Immature natural killer cell (primary cell): ENCODE measurements around the gene C2CD4A. TPM values are rescaled to one million over a fixed set of nuclear protein-coding genes. Genes with fewer than 3 reads are reported as not detected.

Experiments
- DNase-seq, 3 donors: peaks; one replicate each; pipeline ENCODE4 v3.0.0; 2022; ENCODE audit warnings: mixed read lengths in 1 of 3
- H3K27ac Mint-ChIP-seq, 6 donors: one replicate each; pipeline ENCODE4 v1.8.0; 2020; ENCODE audit warnings: mixed read lengths in 6 of 6, mild to moderate bottlenecking in 5 of 6, inconsistent platforms in 4 of 6, moderate library complexity in 3 of 6
- H3K27me3 Mint-ChIP-seq, 3 donors: one replicate each; pipeline ENCODE4 v1.8.0; 2020 to 2021; ENCODE audit warnings: low read depth in 3 of 3, mild to moderate bottlenecking in 3 of 3, mixed read lengths in 3 of 3, moderate library complexity in 3 of 3, inconsistent platforms in 1 of 3
- H3K36me3 Mint-ChIP-seq, 3 donors: one replicate each; pipeline ENCODE4 v1.8.0; 2020; ENCODE audit warnings: mixed read lengths in 3 of 3, inconsistent platforms in 2 of 3, mild to moderate bottlenecking in 2 of 3
- H3K4me1 Mint-ChIP-seq, 2 donors: one replicate each; pipeline ENCODE4 v1.8.0; 2020; ENCODE audit warnings: inconsistent platforms in 2 of 2, mild to moderate bottlenecking in 2 of 2, mixed read lengths in 2 of 2, moderate library complexity in 1 of 2
- H3K4me3 Mint-ChIP-seq, 5 donors: one replicate each; pipeline ENCODE4 v1.8.0; 2020; ENCODE audit warnings: mild to moderate bottlenecking in 5 of 5, mixed read lengths in 5 of 5, inconsistent platforms in 3 of 5, moderate library complexity in 3 of 5
- H3K9me3 Mint-ChIP-seq, 6 donors: one replicate each; pipeline ENCODE4 v1.8.0; 2020; ENCODE audit warnings: mild to moderate bottlenecking in 6 of 6, mixed read lengths in 6 of 6, inconsistent platforms in 4 of 6, moderate library complexity in 3 of 6
- polyA plus RNA-seq, 3 donors: library from polyadenylated mRNA; unstranded; fragments of 300-500 nt; fragmentation: Illumina TruSeq; gene quantifications; one replicate each; pipeline ENCODE4 v1.2.3, GENCODE V29; 2021

C2CD4A gene
- polyA plus RNA-seq, 3 donors from 2014 or later, result not detected

GRCh38 chr15:62068071-62068809 is 1.5 kb downstream of the C2CD4A start:
- peak overlapping the region in 1 of 6 donors; percentile 25 for H3K27ac Mint-ChIP-seq
- H3K4me3 Mint-ChIP-seq, result peak overlapping the region; percentile 78 to 91 (median 81)
- peaks cover 0 to 3% (median 0%) of the 10 kb centered on the region in 3 donors for H3K36me3 Mint-ChIP-seq
- H3K4me1 Mint-ChIP-seq, result peaks cover 18 to 23% of the 10 kb centered on the region in 2 donors
- H3K27me3 Mint-ChIP-seq, result peaks cover 11 to 30% (median 17%) of the 10 kb centered on the region in 3 donors
- H3K9me3 Mint-ChIP-seq, result no peaks in the 10 kb centered on the region
- DNase-seq, result peak; percentile 12 to 18 (median 17)

GRCh38 chr15:62068810-62069167 is 2.0 kb downstream of the C2CD4A start:
- Mint-ChIP-seq H3K27ac (peak overlapping the region in 1 of 6 donors; percentile 25), H3K9me3 (no peaks in the 10 kb centered on the region), H3K4me3 (peak overlapping the region; percentile 78 to 91 (median 81)), H3K27me3 (peaks cover 11 to 31% (median 12%) of the 10 kb centered on the region in 3 donors), H3K4me1 (peaks cover 18 to 23% of the 10 kb centered on the region in 2 donors), H3K36me3 (peaks cover 0 to 3% (median 0%) of the 10 kb centered on the region in 3 donors)
- DNase-seq, result no peak

DNA sequence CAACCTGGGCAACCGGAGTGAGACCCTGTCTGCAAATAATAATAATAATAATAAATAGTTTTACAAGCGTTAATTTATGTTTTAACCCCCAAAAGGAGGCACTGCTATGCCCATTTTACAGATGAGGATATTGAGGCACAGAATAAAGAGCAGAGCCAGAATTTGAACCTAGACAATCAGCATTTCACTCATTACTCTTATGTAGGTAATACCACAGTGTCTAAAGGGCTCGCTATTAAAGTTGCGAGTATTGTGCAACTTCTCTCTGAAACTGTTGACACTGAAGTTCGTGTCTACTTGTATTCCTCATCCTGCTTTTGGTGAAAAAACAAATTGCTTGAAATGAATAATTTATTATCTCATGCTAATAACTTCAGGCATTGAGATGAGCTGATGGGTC is 2.8 kb downstream of the C2CD4A start:
- peak overlapping the region in 1 of 5 donors; percentile 81 for H3K4me3 Mint-ChIP-seq
- peaks cover 18 to 23% of the 10 kb centered on the region in 2 donors for H3K4me1 Mint-ChIP-seq
- H3K27ac Mint-ChIP-seq, result no peak overlapping the region

GRCh38 chr15:62071711-62072308 is 5.0 kb downstream of the C2CD4A start:
- peak; percentile 37 to 49 (median 37) for DNase-seq
- H3K4me3 Mint-ChIP-seq, result no peak overlapping the region
- H3K9me3 Mint-ChIP-seq, result no peaks in the 10 kb centered on the region
- peaks cover 12 to 14% of the 10 kb centered on the region in 2 donors for H3K4me1 Mint-ChIP-seq
- peaks cover 5 to 20% (median 9%) of the 10 kb centered on the region in 3 donors for H3K27me3 Mint-ChIP-seq
- H3K36me3 Mint-ChIP-seq, result peaks cover 0 to 3% (median 0%) of the 10 kb centered on the region in 3 donors
- no peak overlapping the region for H3K27ac Mint-ChIP-seq

More for the DNA sequence above, 2.8 kb downstream of the C2CD4A start:
- H3K36me3 Mint-ChIP-seq, result peaks cover 0 to 3% (median 0%) of the 10 kb centered on the region in 3 donors
- H3K9me3 Mint-ChIP-seq, result no peaks in the 10 kb centered on the region
- no peak for DNase-seq
- peaks cover 11 to 26% (median 11%) of the 10 kb centered on the region in 3 donors for H3K27me3 Mint-ChIP-seq

DNA sequence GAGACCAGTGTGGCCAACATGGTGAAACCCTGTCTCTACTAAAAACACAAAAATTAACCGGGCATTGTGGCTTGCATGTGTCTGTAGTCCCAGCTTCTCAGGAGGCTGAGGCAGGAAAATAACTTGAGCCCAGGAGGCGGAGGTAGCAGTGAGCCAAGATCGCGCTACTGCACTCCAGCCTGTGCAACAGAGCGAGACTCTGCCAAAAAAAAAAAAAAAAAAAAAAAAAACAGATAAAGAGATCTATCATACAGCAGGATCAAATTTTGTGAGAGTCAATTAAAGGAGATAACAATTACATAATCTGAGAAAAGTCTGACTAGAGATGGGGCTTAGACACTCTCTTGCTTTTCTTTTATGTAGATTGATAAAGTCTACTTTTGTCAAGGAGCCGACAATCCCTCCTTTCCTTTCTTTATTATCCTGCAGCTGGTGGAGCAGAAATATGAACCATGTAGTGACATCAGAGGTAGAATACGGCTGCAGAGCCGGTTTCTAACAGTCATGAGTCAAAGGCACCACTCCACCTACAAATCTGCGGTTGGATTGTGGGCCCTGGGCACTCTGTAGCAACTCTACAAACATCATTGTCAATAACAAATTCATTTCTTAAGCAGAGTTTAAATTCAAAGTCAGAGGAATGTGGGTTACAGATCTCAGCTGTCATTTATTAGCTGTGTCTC is 9.0 kb downstream of the C2CD4A start:
- no peak overlapping the region for H3K4me3 Mint-ChIP-seq
- no peak for DNase-seq
- H3K27me3 Mint-ChIP-seq, result peaks cover 0 to 22% (median 0%) of the 10 kb centered on the region in 3 donors
- no peaks in the 10 kb centered on the region for H3K4me1 Mint-ChIP-seq
- no peaks in the 10 kb centered on the region for H3K36me3 Mint-ChIP-seq
- H3K9me3 Mint-ChIP-seq, result no peaks in the 10 kb centered on the region
- no peak overlapping the region for H3K27ac Mint-ChIP-seq

GRCh38 chr15:62079594-62079993 is 12.8 kb downstream of the C2CD4A start:
- Mint-ChIP-seq H3K27me3 (peaks cover 0 to 14% (median 0%) of the 10 kb centered on the region in 3 donors), H3K4me1 (no peaks in the 10 kb centered on the region), H3K9me3 (peaks cover 0 to 6% (median 0%) of the 10 kb centered on the region in 6 donors), H3K27ac (no peak overlapping the region), H3K4me3 (no peak overlapping the region), H3K36me3 (no peaks in the 10 kb centered on the region)
- no peak for DNase-seq

GRCh38 chr15:62083194-62084154 is 16.7 kb downstream of the C2CD4A start:
- no peaks in the 10 kb centered on the region for H3K36me3 Mint-ChIP-seq
- no peak overlapping the region for H3K4me3 Mint-ChIP-seq
- H3K9me3 Mint-ChIP-seq, result peaks cover 0 to 6% (median 0%) of the 10 kb centered on the region in 6 donors
- H3K4me1 Mint-ChIP-seq, result no peaks in the 10 kb centered on the region
- no peak for DNase-seq
- no peak overlapping the region for H3K27ac Mint-ChIP-seq
- H3K27me3 Mint-ChIP-seq, result peaks cover 0 to 14% (median 0%) of the 10 kb centered on the region in 3 donors

GRCh38 chr15:62085740-62086139 is 19.0 kb downstream of the C2CD4A start:
- H3K27me3 Mint-ChIP-seq, result peaks cover 0 to 4% (median 0%) of the 10 kb centered on the region in 3 donors
- no peaks in the 10 kb centered on the region for H3K36me3 Mint-ChIP-seq
- H3K4me1 Mint-ChIP-seq, result no peaks in the 10 kb centered on the region
- no peak overlapping the region for H3K4me3 Mint-ChIP-seq
- H3K27ac Mint-ChIP-seq, result no peak overlapping the region
- H3K9me3 Mint-ChIP-seq, result peaks cover 0 to 6% (median 0%) of the 10 kb centered on the region in 6 donors
- DNase-seq, result no peak

- Mint-ChIP-seq H3K9me3 (peaks cover 0 to 6% (median 0%) of the 10 kb centered on the region in 6 donors), H3K27ac (no peak overlapping the region), H3K36me3 (no peaks in the 10 kb centered on the region), H3K27me3 (peaks cover 0 to 2% (median 0%) of the 10 kb centered on the region in 3 donors), H3K4me3 (no peak overlapping the region), H3K4me1 (no peaks in the 10 kb centered on the region)
- no peak for DNase-seq
Observed at GRCh38 chr15:62087671-62088352, 21.0 kb downstream of the C2CD4A start.

GRCh38 chr15:62088353-62088693 is 21.5 kb downstream of the C2CD4A start:
- Mint-ChIP-seq H3K9me3 (peaks cover 0 to 6% (median 0%) of the 10 kb centered on the region in 6 donors), H3K27ac (no peak overlapping the region), H3K4me3 (no peak overlapping the region), H3K36me3 (no peaks in the 10 kb centered on the region), H3K27me3 (peaks cover 0 to 2% (median 0%) of the 10 kb centered on the region in 3 donors), H3K4me1 (no peaks in the 10 kb centered on the region)
- DNase-seq, result no peak

- Mint-ChIP-seq H3K27ac (no peak overlapping the region), H3K36me3 (no peaks in the 10 kb centered on the region), H3K4me1 (no peaks in the 10 kb centered on the region), H3K27me3 (peaks cover 0 to 2% (median 0%) of the 10 kb centered on the region in 3 donors), H3K9me3 (no peaks in the 10 kb centered on the region), H3K4me3 (no peak overlapping the region)
- DNase-seq, result no peak
Observed at GRCh38 chr15:62089616-62090015, 22.8 kb downstream of the C2CD4A start.

DNA sequence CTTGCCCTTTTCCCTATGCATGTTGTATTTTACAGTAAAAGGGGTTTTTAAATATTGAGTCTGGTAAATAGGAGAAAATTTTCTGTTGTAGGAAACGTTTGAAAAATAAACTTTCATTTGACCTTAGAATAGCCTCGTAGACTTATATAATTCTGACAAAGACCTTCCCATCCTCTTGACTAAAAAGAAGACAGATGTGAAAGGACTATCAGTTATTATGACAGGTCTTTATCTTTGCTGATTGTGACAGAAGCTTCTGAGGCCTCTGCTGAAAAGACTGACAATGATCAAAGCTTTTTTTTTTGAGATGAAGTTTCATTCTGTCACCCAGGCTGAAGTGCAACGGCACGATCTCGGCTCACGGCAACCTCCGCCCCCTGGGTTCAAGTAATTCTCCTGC is 24.2 kb downstream of the C2CD4A start:
- H3K27ac Mint-ChIP-seq, result no peak overlapping the region
- no peak overlapping the region for H3K4me3 Mint-ChIP-seq

DNA sequence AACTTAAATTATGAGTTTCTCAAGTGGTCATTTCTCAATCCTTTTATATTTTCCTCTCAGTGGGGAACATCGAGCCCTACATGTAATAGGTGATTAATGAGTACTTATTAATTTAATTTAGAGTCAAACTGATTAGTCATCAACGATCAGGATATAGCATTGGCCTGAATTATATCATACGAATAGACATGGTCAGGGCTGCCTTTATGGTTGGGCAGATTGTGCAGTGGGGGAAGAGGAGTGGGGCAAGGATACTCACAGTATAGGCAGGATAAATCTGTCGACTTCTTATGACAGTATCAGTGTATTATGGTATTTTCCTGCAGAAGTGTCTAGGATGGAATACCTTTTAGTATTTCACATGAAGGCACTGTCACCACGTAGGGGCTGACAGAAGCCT is 27.0 kb downstream of the C2CD4A start:
- Mint-ChIP-seq H3K27ac (no peak overlapping the region), H3K36me3 (no peaks in the 10 kb centered on the region), H3K4me3 (no peak overlapping the region), H3K27me3 (peaks cover 0 to 2% (median 0%) of the 10 kb centered on the region in 3 donors), H3K4me1 (no peaks in the 10 kb centered on the region), H3K9me3 (no peaks in the 10 kb centered on the region)
- no peak for DNase-seq

More for the DNA sequence above, 24.2 kb downstream of the C2CD4A start:
- DNase-seq, result no peak
- Mint-ChIP-seq H3K27me3 (peaks cover 0 to 2% (median 0%) of the 10 kb centered on the region in 3 donors), H3K9me3 (no peaks in the 10 kb centered on the region), H3K36me3 (no peaks in the 10 kb centered on the region), H3K4me1 (no peaks in the 10 kb centered on the region)
